VCaP (cell line): ENCODE results near the gene CCN6.

Experiments used
- H3K27ac ChIP-seq: fragments of 450-650 bp; 2 replicates; pipeline ENCODE4 v1.5.1; 2017
- CTCF ChIP-seq: fragments of 450-650 bp; conservative IDR thresholded peaks from 2 replicates; pipeline ENCODE4 v1.5.1; 2017; ENCODE audit warnings: mild to moderate bottlenecking, moderate library complexity

Gene CCN6

GRCh38 chr6:112037783-112038216 is 16.1 kb upstream of the CCN6 start:
- no peak for TF ChIP-seq CTCF
- no peak overlapping the region for H3K27ac ChIP-seq

GRCh38 chr6:112038268-112038667 is 15.6 kb upstream of the CCN6 start:
- no peak for TF ChIP-seq CTCF
- no peak overlapping the region for H3K27ac ChIP-seq

- TF ChIP-seq CTCF, result no peak
- H3K27ac ChIP-seq, result no peak overlapping the region
These were observed 15.0 kb upstream of the CCN6 start for GRCh38 chr6:112038756-112039430.

GRCh38 chr6:112039431-112039770 is 14.5 kb upstream of the CCN6 start:
- TF ChIP-seq CTCF, result no peak
- H3K27ac ChIP-seq, result no peak overlapping the region

GRCh38 chr6:112040956-112041355 is 12.9 kb upstream of the CCN6 start:
- TF ChIP-seq CTCF, result no peak
- no peak overlapping the region for H3K27ac ChIP-seq

GRCh38 chr6:112041535-112041934 is 12.4 kb upstream of the CCN6 start:
- no peak overlapping the region for H3K27ac ChIP-seq
- no peak for TF ChIP-seq CTCF

- peak; percentile 88 for TF ChIP-seq CTCF
- peak overlapping the region; percentile 74 for H3K27ac ChIP-seq
These were observed 10.6 kb upstream of the CCN6 start for GRCh38 chr6:112043032-112044007.
